Measurements from ENCODE around the gene PTPRN2. TPM values are rescaled to one million over a fixed set of nuclear protein-coding genes. Genes with fewer than 3 reads are reported as not detected.

PTPRN2 gene
- total RNA-seq, 1 experiment from 2014 or later, result 2.1 TPM

DNA sequence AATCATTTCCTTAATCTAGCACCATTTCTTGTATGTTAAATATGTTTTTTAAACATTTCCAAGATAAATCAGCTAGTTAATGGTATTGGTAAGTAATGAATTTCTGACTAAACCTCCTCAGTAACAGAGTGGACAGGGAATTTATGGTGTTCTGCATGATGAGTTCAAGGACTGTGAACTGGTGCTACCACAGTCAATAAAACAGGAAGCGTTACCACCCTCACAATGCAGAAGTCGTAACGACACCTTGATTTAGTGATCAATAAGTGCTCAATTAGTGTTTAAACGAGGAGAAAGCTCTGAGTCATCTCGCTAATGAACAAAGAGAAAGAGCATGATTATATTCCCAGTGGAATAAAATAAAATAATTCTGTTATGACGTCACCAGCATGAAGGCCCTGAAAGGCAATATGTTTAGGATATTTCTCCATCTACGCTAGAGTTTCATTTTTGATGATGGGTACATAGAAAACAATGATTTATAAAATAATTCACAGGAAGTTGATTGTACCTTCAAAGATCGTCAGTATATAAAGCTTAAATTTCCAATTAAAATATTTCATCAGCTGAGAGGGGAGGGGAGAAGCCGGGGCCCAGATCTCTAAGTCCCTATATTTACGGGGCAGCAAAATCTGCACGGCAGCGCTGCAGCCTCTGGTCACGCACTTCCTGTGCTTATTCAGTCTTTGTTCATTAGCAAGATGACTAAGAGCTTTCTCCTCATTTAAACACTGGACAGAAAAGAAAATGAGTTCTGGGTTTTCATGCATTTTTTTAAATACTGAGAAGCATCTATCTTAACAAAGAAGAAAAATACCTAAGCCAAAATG, 400.5 kb downstream of the PTPRN2 start (continued):
- TF ChIP-seq, protein P1, sequence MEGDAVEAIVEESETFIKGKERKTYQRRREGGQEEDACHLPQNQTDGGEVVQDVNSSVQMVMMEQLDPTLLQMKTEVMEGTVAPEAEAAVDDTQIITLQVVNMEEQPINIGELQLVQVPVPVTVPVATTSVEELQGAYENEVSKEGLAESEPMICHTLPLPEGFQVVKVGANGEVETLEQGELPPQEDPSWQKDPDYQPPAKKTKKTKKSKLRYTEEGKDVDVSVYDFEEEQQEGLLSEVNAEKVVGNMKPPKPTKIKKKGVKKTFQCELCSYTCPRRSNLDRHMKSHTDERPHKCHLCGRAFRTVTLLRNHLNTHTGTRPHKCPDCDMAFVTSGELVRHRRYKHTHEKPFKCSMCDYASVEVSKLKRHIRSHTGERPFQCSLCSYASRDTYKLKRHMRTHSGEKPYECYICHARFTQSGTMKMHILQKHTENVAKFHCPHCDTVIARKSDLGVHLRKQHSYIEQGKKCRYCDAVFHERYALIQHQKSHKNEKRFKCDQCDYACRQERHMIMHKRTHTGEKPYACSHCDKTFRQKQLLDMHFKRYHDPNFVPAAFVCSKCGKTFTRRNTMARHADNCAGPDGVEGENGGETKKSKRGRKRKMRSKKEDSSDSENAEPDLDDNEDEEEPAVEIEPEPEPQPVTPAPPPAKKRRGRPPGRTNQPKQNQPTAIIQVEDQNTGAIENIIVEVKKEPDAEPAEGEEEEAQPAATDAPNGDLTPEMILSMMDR (IDR thresholded peaks at IDR 0.05 in 2 of 3, conservative IDR thresholded peaks at IDR 0.05 in 1 of 3; ENCODE audit: borderline replicate concordance in 1 of 3, insufficient read depth in 1 of 3, low read depth in 2 of 3, low read length in 2 of 3), result no peak
- no peak for TF ChIP-seq RAD21 (IDR thresholded peaks at IDR 0.05; ENCODE audit: low read depth)
- no peak for TF ChIP-seq POLR2A (IDR thresholded peaks at IDR 0.05; ENCODE audit: borderline replicate concordance, extremely low read depth, insufficient read depth, insufficient read length)

GRCh38 chr7:158186406-158186805, 401.2 kb downstream of the PTPRN2 start:
- H3K4me2 ChIP-seq (ENCODE audit: low read length), result no peak overlapping the region
- no peak overlapping the region for H2AFZ ChIP-seq (ENCODE audit: low read depth, low read length, poor library complexity, severe bottlenecking)
- H3K27me3 ChIP-seq (ENCODE audit: insufficient read depth, low read length), result 0 out of 2 replicates have a peak, but pooled peaks cover 4% of the 10 kb centered on the region
- no peaks in the 10 kb centered on the region for H3K36me3 ChIP-seq (ENCODE audit: control insufficient read depth in 1 of 2, insufficient read depth in 2 of 2, low read length in 2 of 2)
- BruUV-seq (replicated peaks), result no TSS peak
- intact Hi-C loops (cut with micrococcal nuclease), result no loop called here
- no peak for TF ChIP-seq ZFX (IDR thresholded peaks at IDR 0.05)
- TF ChIP-seq POLR2A (IDR thresholded peaks at IDR 0.05; ENCODE audit: borderline replicate concordance, extremely low read depth, insufficient read depth, insufficient read length), result no peak
- TF ChIP-seq ELF1 (IDR thresholded peaks at IDR 0.05; ENCODE audit: borderline replicate concordance, low read depth), result no peak
- no peak overlapping the region for H3K4me3 ChIP-seq (replicated peaks in 1 of 2; ENCODE audit: low read depth in 1 of 2, low read length in 2 of 2)
- no peaks in the 10 kb centered on the region for H3K79me2 ChIP-seq (ENCODE audit: insufficient read depth, low read length)
- RAD21 ChIA-PET (ENCODE audit: low non-redundant PET in 1 of 2, low total read pairs in 2 of 2, uncharacterized antibody in 2 of 2, unreplicated experiment in 2 of 2), result no interaction called here
- CTCF ChIA-PET, result no interaction called here
- POLR2A ChIA-PET, result no interaction called here
- no peaks in the 10 kb centered on the region; a peak in 1 of 4 replicates for H3K9me3 ChIP-seq (ENCODE audit: control insufficient read depth in 1 of 2, insufficient read depth in 1 of 2, low read depth in 1 of 2, low read length in 2 of 2)
- DNase-seq (ENCODE audit: low read depth, low spot score) (no peak), ATAC-seq (no peak)
- no peak overlapping the region for H3K27ac ChIP-seq (ENCODE audit: low read depth, low read length)
- H3K9me2 ChIP-seq (ENCODE audit: insufficient read depth), result no peaks in the 10 kb centered on the region
- no peaks in the 10 kb centered on the region for H4K20me1 ChIP-seq (ENCODE audit: insufficient read depth)
- no peaks in the 10 kb centered on the region for H3K4me1 ChIP-seq (ENCODE audit: control insufficient read depth in 1 of 2, insufficient read depth in 2 of 2, low read length in 2 of 2)
- no peak overlapping the region for H3K9ac ChIP-seq (ENCODE audit: low read length)
